Left renal cortex interstitium (tissue), 4 donors: Measurements from ENCODE around the gene MOV10L1. TPM values are rescaled to one million over a fixed set of nuclear protein-coding genes. Genes with fewer than 3 reads are reported as not detected.

Experiments
- DNase-seq, 4 donors: peaks; one replicate each; pipeline ENCODE4 v3.0.0-alpha.2; 2013; ENCODE audit warnings: low read depth in 4 of 4, low spot score in 2 of 4, missing footprints in 1 of 4
- polyA plus RNA-seq, 4 donors: library from polyadenylated mRNA; unstranded; fragments of 120-200 nt; gene quantifications; one replicate each; pipeline ENCODE4 v1.2.1, GENCODE V29; 2013; ENCODE audit not compliant: insufficient read length in 4 of 4

The MOV10L1 gene
- polyA plus RNA-seq, 4 donors: 0.37 to 1.2 (median 0.86) TPM

DNA sequence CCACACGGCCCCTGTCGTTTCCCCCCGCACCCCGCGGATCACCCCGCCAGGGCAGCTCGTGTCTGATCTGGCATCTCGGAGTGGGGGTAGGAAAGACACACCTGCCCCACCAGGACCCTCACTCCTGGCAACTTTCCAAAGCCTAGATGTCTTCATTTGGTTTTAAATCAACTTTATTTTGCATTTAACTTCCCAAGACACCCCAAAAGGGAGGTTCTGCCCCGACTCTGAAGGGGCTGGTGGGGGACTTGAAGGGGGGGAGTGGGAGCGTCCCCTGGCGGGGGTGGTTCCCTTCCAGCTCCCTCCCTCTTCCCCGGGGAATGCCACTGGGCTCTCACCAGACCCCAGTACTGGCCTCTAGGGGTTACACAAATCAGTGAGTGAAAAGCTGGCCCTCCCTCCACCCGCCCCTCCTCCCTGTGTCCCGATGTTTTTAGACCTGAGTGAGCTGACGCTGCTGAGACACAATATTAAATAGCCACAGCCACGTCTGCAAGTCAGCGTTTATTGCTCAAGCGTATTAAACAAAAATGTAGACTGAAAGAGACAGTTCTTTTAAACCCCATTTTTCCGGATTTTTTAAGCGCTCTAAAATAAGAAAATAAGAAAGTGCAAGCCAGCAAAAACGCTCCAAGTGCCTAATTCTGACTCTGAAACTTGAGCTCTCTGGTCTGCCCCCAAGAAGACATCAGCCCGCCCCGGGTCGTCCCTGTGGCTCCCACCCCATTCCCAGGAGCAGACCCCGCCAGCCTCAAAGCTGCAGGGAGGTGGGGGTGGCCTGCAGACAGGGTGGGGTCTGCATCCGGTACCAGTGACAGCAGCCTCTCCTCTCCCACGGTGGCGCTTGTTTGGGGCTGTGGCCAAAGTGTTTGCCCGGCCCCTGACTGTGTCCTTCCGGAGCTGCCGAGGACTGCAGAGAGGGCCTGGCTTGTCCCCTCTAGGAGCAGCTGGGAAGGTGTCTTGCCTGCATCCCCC, 30.6 kb upstream of the MOV10L1 start:
- peak in 1 of 4 donors; percentile 50 for DNase-seq

DNA sequence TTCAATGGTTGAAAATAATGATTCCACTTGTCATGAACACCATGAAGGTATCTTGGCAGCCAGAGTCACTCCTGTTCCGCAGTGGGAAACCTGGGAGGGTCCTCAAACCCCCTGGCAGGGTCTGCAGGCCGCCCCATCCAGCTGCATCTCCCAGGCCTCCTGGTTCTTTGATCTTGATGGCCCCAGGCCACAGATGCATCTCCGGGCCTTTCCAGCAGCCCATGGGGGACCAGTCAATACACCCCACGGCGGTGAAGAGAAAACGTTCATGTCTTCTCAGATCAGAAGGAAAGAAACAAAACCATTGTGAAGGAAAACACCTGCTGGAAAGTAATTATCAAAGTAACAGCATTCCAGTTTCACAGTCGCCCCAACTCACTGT, 29.9 kb upstream of the MOV10L1 start:
- DNase-seq: no peak

DNA sequence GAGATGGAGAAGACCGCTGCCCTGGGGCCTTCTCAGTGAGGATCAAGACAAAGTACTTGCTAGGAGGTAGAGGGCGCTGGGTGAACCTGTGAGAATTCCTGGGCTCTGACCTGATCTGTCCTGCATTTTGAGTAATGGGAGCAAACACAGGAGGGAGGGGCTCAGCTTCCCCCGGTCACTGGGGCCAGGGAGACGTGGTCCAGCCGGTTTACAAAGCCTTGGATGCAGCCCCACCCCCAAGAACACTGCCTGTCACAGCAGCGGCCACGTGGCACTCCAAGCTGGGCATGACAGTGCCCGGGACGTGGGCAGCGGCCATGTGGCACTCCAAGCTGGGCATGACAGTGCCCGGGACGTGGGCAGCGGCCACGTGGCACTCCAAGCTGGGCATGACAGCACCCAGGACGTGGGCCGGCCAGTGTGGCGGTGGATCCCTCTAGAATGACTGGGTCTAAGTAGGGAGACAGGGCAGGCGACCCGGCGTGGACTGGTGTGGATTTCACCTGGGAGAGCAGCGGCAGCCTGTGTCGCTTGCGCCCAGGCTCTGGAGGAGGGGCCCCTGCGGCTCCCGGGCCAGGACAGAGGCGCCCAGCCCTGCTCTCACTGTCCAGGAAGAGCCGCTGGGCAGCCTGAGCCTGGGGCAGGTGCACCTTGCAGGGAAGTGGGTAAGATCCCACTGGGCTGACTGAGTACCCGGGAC, 29.2 kb upstream of the MOV10L1 start:
- no peak for DNase-seq

DNA sequence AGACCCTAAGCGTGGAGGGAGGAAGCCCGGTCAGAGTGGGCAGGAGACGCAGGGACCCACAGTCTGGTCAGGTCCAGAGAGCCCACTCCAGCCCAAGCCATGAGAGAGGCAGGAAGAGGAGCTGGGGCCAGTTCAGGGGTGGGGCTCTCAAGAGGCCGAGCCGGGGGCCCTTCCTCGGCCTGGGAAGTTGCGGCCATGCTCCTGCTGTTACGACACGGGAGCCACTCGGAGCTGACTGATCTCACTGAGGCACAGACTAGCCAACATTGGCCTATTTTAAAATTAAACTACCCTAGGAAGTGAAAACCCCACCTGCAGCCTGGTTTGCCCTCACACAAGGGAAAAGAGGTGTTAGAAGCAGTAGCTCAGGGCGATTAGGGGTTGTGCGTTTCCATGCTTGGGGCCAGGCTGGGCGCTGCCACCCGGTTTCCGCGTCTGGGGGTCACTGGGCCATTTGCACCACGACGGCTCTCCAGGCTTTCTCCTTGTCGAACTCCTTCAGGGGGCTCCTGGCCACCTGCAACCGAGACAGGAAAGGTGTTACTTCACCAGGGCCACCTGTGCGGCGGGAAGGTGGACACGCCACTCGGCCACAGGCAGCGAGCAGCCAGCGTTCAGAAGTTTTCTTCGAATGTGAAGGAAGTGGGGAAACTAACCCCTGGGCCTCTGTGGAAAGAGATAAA, 28.5 kb upstream of the MOV10L1 start:
- no peak for DNase-seq

DNA sequence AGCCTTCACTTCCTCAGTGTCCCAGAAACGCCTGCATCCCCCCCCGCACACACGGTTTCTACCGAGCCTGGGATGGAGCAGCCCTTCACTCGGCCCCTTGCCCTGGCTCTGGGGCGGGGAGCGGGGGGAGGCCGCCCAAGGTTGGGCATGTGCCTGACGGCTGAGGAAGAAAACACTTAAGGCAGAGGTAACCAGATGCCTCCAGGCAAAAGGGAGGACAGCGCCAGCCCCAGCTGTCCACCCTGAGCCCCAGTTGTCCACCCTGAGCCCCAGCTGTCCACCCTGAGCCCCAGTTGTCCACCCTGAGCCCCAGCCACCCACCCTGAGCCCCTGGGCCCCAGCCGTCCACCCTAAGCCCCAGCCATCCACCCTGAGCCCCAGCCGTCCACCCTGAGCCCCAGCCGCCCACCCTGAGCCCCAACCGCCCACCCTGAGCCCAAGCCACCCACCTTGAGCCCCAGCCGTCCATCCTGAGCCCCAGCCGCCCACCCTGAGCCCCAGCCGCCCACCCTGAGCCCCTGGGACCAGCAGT, 27.9 kb upstream of the MOV10L1 start:
- no peak for DNase-seq

DNA sequence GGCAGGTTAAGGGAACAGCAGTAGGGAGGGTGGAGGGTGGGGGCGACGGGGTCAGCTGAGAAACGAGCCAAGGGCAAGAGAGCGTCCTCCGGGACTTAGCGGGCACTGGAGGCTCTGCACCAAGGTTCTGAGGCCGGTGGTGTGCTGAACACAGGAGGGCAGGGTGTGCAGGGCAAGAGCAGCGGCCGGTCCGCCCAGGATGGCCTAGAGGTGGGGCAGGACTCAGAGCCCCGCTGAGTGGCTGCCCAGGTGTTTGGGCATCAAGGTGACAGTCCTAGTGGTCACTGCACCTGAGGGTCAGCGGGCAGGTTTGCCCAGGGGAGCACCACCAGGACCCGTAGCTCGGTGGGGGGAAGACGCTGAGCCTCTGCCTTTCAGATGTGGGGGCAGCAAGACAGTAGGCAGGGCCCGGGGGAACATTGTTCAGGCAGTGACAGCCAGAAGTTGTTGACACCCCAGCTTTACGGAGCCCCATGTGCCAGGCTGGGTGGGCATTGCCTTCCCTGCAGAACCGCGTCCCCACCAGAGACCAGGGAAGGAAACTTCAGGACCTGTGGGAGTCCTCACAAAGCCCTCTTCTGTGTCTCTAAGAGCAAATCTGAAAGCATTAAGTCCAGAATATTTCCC, 27.2 kb upstream of the MOV10L1 start:
- DNase-seq: no peak

DNA sequence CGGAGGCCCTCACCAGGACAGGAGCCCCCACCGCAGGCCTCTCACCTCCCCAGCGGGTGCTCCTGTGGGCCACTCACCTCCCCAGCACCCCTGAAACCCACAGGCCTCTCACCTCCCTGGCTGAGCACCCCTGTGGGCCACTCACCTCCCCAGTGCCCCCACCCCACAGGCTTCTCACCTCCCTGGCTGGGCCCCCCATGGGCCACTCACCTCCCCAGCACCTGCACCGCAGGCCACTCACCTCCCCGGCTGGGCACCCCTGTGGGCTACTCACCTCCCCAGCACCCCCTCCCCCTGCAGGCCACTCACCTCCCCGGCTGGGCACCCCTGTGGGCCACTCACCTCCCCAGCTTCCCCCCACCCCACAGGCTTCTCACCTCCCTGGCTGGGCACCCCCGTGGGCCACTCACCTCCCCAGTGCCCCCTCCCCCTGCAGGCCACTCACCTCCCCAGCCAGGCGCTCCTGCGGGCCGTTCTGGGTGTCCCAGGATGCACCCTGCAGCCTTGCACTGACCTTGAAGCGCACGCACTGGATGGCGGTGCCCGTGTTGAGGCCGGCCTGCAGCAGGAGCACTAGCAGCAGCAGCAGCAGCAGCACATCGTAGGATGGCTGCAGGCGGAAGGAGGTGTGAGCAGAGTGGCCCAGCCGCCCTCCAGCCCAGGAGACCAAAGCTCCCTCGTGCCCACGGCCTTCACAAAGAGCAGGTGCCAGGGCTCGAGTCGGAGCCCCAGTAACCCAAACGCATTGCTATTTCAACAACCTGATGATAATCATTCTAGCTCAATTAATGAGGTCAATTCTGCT, 26.0 kb upstream of the MOV10L1 start:
- DNase-seq: no peak

DNA sequence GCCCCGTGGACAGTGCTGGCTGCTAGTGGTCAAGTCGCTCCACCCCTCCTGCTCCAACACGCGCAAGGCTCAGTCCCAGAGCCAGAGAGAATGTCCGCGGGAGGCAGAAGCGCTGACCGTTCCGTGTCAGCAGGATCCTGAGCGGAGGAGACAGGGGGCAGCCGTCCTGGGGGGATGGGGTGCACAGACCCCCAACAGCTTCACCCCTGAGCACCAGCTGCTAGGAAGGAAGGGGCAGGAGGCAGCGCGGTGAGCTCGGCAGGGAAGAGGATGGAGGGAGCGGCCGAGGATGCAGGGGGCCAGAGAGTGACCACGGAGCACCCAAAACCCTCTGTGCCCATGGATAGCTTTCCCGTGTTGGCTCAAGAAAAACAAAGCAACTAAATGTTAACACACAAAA, 25.4 kb upstream of the MOV10L1 start:
- DNase-seq: no peak

DNA sequence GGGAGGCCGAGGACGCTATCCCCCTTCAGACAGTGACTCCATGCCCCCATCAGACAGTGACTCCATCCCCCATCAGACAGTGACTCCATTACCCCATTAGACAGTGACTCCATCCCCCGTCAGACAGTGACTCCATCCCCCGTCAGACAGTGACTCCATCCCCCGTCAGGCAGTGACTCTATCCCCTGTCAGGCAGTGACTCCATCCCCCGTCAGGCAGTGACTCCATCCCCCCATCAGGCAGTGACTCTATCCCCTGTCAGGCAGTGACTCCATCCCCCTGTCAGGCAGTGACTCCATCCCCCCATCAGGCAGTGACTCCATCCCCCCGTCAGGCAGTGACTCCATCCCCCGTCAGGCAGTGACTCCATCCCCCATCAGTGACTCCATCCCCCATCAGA, 22.6 kb upstream of the MOV10L1 start:
- DNase-seq: no peak

DNA sequence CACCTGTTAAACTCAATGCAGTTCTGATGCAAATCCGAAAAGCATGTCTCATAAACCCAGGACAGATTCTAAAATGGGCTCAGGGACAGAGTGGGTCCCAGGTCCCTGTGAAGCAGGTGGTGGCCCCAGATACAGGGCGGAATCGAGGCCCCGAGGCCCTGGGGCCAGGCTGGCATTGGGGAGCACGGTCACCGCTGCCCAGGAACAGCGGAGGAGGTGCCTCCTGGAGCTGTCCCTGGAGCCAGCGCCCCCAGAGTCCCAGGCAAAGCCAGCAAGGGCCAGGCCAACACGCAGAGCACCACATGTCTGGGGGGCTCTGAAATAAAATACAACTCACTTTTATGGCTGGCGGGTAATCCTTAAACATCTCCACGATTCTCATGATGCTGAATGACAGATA, 21.7 kb upstream of the MOV10L1 start:
- no peak for DNase-seq

DNA sequence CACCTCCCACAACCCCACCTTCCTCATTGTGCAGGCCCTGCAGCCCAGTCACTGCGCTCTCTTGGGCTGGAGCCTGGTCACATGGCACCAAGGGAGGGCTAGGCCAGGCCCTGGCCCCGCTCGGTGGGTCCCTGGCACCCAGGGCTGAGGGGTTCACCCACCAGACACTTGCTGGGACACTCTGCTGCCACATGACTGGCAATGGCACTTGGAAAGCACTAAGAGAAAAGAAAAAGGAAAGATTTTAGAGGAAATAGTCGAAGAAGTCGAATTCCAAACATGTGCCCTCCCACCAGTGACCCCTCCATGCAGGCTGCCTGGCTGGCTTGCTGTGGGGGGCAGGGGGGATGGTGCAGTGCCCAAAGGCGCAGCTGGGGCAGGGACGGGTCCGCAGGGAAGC, 19.4 kb upstream of the MOV10L1 start:
- DNase-seq: no peak

DNA sequence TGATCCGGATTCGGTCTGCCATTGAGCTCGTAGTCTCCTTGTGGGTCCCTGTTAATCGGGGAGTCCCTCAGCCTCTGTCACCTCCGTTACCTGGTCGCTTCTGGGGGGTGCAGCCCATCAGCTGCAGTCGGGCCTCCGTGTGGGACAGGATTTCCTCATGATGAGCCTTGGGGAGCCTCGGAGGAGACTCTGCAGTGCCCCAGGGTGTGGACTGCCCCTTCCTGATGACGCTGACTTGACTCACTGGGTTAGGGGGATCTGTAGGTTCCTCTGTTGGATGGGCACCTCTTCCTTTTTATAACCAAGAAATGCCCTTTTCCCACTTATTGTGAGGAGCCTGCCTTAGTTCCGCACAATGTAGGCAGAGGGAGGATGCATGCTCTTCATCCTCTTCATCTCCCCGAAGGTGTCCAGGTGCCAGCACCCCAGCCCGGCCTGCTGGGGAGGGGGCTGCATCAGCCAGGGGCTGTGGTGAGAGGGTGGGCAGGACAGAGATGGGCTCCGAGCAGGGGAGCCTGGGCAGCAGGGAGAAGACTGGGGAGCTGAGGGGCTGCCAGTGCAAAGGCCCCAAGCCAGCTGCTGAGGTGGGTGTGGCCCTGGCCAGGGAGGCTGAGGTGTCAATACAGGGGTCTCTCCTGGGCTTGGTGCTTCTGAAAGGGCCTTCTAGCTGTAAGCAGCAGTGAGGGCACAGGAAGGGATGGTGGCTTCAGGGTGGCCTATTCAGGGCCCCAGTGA, 18.2 kb upstream of the MOV10L1 start:
- DNase-seq: no peak

DNA sequence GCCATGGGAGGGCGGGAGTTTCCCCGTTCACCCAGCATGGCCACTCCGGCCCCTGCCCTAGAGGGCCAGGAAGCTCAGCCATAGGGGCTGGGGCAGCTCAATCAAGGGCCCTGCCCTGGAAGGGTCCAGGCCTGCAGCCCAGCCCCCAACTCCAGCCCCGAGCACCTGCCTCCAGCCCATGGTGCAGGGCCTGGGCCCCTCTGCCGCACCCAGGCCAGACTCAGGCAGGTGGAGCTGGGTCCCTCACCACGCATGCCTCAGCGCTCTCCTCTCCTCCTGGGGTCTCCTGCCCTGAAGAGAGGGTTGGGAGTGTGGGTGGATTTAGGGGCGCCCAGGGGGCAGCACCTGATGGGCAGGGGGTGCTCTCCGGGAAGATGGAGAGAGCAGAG, 17.6 kb upstream of the MOV10L1 start:
- DNase-seq: no peak

DNA sequence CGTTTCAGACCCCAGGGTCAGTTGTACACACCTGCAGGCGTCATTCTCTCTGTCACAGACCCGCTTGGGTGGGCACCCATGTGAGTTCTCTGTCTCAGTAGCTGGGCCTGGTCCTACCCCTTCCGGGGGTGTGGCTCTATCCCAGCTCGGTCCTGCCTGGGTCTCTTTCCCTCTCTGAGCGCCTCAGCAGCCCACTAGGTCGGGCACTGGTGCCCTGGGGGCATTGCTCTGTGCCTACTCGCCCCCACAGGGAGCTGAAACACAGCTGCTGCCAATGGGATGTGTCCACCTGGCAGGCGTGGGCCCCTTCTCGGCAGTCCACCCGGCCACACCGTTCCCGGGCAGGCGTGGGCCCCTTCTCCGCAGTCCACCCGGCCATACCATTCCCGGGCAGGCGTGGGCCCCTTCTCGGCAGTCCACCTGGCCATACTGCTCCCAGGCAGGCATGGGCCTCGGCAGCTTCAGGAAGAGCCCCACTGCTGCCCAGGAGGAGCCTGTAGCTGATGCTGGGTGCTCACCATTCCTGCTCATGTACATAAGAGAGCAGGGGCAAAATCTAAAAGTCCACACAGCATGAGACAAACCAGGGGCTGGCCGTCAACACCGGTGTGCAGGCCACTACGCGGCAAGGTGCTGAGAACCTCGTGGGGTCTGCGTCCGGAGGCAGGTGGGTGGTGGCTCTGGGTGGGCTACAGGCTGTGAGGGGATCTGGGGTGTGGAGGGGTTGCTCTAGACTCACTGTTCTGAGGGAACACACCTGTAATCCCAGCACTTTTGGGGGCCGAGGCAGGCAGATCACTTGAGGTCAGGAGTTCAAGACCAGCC, 16.9 kb upstream of the MOV10L1 start:
- DNase-seq: no peak

DNA sequence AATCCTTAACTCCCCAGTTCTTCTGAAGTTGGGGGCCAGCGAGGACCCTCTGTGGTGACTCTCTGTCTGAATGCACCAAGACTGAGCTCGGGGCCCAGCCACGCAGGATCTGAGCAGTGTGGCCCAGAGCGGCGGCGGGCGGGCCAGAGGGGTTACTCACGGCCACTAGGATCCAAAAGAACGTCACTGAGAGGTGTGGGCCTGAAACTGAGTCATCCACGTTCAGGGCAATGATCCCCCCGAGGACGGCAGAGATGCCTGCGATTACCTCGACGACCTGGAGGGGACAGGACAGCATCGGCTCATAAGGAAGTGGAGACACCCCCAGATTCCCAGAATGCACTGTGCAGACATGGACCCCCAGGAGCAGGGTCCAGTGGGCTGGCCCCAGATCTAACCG, 15.8 kb upstream of the MOV10L1 start:
- DNase-seq: no peak

DNA sequence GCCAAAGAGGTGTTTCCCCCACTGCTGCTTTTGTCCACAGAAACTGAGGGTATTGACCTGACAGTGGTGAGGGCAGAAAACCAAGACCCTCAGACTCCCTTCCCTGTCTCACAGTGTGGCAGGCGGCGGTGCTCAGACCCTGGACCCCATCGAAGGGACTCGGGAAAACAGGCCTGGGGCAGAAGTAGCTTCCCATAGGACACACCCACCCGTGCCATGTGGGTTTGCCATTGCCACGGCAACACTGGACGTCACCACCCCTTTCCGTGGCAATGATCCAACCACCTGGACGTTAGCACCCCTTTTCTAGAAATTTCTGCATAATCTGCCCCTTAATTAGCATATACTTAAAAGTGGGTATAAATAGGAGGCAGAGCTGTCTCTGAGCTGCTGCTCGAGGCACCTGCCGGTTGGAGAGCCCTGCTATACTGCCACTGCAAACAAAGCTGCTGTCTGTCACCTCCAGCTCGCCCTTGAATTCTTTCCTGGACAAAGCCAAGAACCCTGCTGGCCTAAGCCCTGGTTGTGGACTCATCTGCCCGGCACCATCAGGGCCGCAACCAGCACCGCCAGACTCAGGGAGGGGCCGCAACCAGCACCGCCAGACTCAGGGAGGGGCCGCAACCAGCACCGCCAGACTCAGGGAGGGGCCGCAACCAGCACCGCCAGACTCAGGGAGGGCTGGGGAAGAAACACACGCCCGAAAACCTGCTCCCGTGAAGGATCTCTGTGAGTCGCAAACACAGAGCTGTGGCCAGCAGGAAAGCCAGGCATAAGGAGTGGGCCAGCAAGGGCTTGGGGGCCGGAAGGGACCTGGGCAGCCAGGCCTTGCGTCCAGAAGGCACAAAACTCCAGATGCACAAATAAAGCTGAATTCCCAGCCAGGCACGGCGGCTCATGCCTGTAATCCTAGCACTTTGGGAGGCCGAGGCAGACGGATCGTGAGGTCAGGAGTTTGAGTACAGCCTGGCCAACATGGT, 15.0 kb upstream of the MOV10L1 start:
- no peak for DNase-seq
